ENCODE measurements around the gene SMCO1.
"Not testable (repeated sequence)": the region's sequence is repeated elsewhere in the genome, so short reads cannot be mapped to it uniquely, and the experiment has no call there.

Gene SMCO1

GRCh38 chr3:196457470-196457869, 57.7 kb downstream of the SMCO1 start:
- H3K4me1 ChIP-seq (ENCODE audit: control insufficient read depth, insufficient read depth, low read length); H3K36me3 ChIP-seq (ENCODE audit: control insufficient read depth, insufficient read depth, low read length); H3K27me3 ChIP-seq (ENCODE audit: control insufficient read depth, insufficient read depth, low read length); H3K9me3 ChIP-seq (ENCODE audit: control insufficient read depth, insufficient read depth, low read length); H3K27ac ChIP-seq (ENCODE audit: low read depth, low read length); H3K9ac ChIP-seq (ENCODE audit: low read depth, low read length); H3K4me3 ChIP-seq (ENCODE audit: low read depth, low read length): not testable (repeated sequence)

Measured in HUES48 (cell line).